OCI-LY1 (cell line): ENCODE results near the gene RFPL3.
"Not testable (repeated sequence)": the region's sequence is repeated elsewhere in the genome, so short reads cannot be mapped to it uniquely, and the experiment has no call there.

Experiments used
- H2AFZ ChIP-seq: fragments of 200-600 bp; sonication (generic), shearing (Covaris generic); 2 replicates; pipeline ENCODE4 v1.6.0; 2014; ENCODE audit warnings: antibody characterized with exemption, mild to moderate bottlenecking, low read length
- H3F3A ChIP-seq: fragments of 200-600 bp; sonication (generic), shearing (Covaris generic); 2 replicates; pipeline ENCODE4 v1.6.0; 2014; ENCODE audit warnings: mild to moderate bottlenecking, antibody characterized with exemption, low read length, moderate library complexity; ENCODE audit not compliant: insufficient read depth
- H3K27ac ChIP-seq: fragments of 200-600 bp; sonication (generic); 2 replicates; pipeline ENCODE4 v1.5.1; 2014; ENCODE audit warnings: low read length, mixed run types, mild to moderate bottlenecking, low read depth; ENCODE audit not compliant: poor library complexity, severe bottlenecking
- H3K27me3 ChIP-seq: fragments of 200-600 bp; sonication (generic); 2 replicates; pipeline ENCODE4 v1.6.0; 2014; ENCODE audit warnings: antibody characterized with exemption, mild to moderate bottlenecking, low read length, moderate library complexity; ENCODE audit not compliant: insufficient read depth
- H3K36me3 ChIP-seq: fragments of 200-600 bp; sonication (generic); 2 replicates; pipeline ENCODE4 v1.6.1; 2014; ENCODE audit warnings: mild to moderate bottlenecking, antibody characterized with exemption, low read length, moderate library complexity, mixed read lengths; ENCODE audit not compliant: insufficient read depth
- H3K4me1 ChIP-seq: fragments of 200-600 bp; sonication (generic); 2 replicates; pipeline ENCODE4 v1.5.1; 2014; ENCODE audit warnings: mild to moderate bottlenecking, low read length, moderate library complexity; ENCODE audit not compliant: insufficient read depth, severe bottlenecking
- H3K4me2 ChIP-seq: fragments of 200-600 bp; sonication (generic), shearing (Covaris generic); 2 replicates; pipeline ENCODE4 v1.6.1; 2014; ENCODE audit warnings: low read length
- H3K4me3 ChIP-seq: fragments of 200-600 bp; sonication (generic); 2 replicates; pipeline ENCODE4 v1.5.1; 2014; ENCODE audit warnings: low read length, low read depth, mild to moderate bottlenecking, mixed read lengths; ENCODE audit not compliant: poor library complexity, severe bottlenecking
- H3K79me2 ChIP-seq: fragments of 200-600 bp; shearing (Covaris generic); 2 replicates; pipeline ENCODE4 v1.6.1; 2016; ENCODE audit warnings: mixed run types, low read length, mixed read lengths; ENCODE audit not compliant: insufficient read depth
- H3K9ac ChIP-seq: fragments of 200-600 bp; sonication (generic), shearing (Covaris generic); 2 replicates; pipeline ENCODE4 v1.6.1; 2014; ENCODE audit warnings: mild to moderate bottlenecking, low read length, mixed read lengths
- H3K9me2 ChIP-seq: fragments of 200-600 bp; sonication (generic), shearing (Covaris generic); 2 replicates; pipeline ENCODE4 v1.6.1; 2014; ENCODE audit warnings: low read depth, mild to moderate bottlenecking, low read length, mixed read lengths
- H3K9me3 ChIP-seq: fragments of 200-600 bp; shearing (Covaris generic); 2 replicates; pipeline ENCODE4 v1.6.1; 2014; ENCODE audit warnings: low read length, mixed read lengths
- H4K20me1 ChIP-seq: fragments of 200-600 bp; sonication (generic), shearing (Covaris generic); 2 replicates; pipeline ENCODE4 v1.6.0; 2016; ENCODE audit warnings: mild to moderate bottlenecking, low read length; ENCODE audit not compliant: insufficient read depth
- EZH2 ChIP-seq: fragments of 200-600 bp; sonication (generic), shearing (Covaris generic); IDR thresholded peaks from 2 replicates; pipeline ENCODE4 v1.8.0; 2017; ENCODE audit warnings: borderline replicate concordance, mixed run types, mild to moderate bottlenecking, antibody characterized with exemption, low read length, moderate library complexity, mixed read lengths
- TF ChIP-seq, protein P1 (sequence below): fragments of 200-600 bp; sonication (generic), shearing (Covaris generic); IDR thresholded peaks from 2 replicates; pipeline ENCODE4 v1.5.1; 2017; ENCODE audit warnings: mild to moderate bottlenecking, antibody characterized with exemption, low read length, moderate library complexity, mixed read lengths

RFPL3 gene

DNA sequence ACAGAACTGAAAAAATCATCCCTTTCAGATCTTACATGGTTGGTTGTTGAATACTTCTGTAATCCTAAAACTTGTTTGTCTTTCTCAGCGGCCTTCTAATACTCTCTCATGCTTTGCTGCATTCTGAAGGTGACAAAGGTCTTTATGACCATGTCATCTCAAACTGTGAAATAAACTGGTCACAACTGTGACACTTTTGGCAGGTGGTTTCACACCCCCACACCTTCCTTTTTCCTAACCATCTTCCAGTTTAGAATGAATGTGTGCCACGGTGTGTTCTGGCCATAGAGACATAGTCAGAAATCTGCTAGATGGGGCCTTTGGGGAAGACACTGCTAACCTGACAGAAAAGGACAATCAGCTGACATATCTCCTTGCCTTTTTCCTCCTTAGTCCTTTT, 14.7 kb upstream of the RFPL3 start:
- TF ChIP-seq EZH2 = no peak
- TF ChIP-seq, protein P1, sequence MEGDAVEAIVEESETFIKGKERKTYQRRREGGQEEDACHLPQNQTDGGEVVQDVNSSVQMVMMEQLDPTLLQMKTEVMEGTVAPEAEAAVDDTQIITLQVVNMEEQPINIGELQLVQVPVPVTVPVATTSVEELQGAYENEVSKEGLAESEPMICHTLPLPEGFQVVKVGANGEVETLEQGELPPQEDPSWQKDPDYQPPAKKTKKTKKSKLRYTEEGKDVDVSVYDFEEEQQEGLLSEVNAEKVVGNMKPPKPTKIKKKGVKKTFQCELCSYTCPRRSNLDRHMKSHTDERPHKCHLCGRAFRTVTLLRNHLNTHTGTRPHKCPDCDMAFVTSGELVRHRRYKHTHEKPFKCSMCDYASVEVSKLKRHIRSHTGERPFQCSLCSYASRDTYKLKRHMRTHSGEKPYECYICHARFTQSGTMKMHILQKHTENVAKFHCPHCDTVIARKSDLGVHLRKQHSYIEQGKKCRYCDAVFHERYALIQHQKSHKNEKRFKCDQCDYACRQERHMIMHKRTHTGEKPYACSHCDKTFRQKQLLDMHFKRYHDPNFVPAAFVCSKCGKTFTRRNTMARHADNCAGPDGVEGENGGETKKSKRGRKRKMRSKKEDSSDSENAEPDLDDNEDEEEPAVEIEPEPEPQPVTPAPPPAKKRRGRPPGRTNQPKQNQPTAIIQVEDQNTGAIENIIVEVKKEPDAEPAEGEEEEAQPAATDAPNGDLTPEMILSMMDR = no peak
- no peak overlapping the region for H3K4me2 ChIP-seq
- H2AFZ ChIP-seq = no peak overlapping the region
- H3K27ac ChIP-seq = no peak overlapping the region
- H3K27me3 ChIP-seq = no peaks in the 10 kb centered on the region; the same call in 1 of the 2 replicates
- no peak overlapping the region for H3K9ac ChIP-seq
- H3K4me1 ChIP-seq = no peaks in the 10 kb centered on the region
- no peaks in the 10 kb centered on the region for H4K20me1 ChIP-seq
- H3K4me3 ChIP-seq = no peak overlapping the region
- no peaks in the 10 kb centered on the region for H3K9me2 ChIP-seq
- no peaks in the 10 kb centered on the region for H3K79me2 ChIP-seq
- H3K36me3 ChIP-seq = no peaks in the 10 kb centered on the region
- H3F3A ChIP-seq = no peaks in the 10 kb centered on the region
- H3K9me3 ChIP-seq = no peaks in the 10 kb centered on the region

DNA sequence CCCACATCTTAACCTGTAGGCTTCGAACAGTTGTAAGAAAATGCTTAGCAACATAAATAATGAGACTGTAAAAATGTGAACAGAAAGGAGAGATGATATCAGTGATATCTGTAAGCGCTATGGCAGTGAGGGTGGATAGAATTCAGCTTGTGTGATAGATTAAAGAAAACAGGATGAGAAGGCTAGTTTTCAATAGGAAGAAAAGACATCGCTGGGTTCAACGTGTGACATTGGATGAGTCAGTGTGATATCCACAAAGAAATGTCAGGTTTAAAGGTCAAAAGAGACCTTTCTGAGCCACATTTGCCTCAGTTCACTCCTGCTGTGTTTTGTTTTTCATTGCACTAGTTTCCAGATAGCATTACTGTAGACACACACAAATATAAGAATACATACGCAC, 13.7 kb upstream of the RFPL3 start:
- no peaks in the 10 kb centered on the region for H3K9me2 ChIP-seq
- no peaks in the 10 kb centered on the region for H3F3A ChIP-seq
- H3K9ac ChIP-seq = no peak overlapping the region
- no peaks in the 10 kb centered on the region for H4K20me1 ChIP-seq
- H3K79me2 ChIP-seq = no peaks in the 10 kb centered on the region
- H3K4me2 ChIP-seq = no peak overlapping the region
- no peaks in the 10 kb centered on the region; the same call in 1 of the 2 replicates for H3K27me3 ChIP-seq
- no peak overlapping the region for H3K4me3 ChIP-seq
- H3K36me3 ChIP-seq = no peaks in the 10 kb centered on the region
- H3K27ac ChIP-seq = no peak overlapping the region
- TF ChIP-seq, protein P1 = no peak
- no peak for TF ChIP-seq EZH2
- H3K9me3 ChIP-seq = no peaks in the 10 kb centered on the region
- no peak overlapping the region for H2AFZ ChIP-seq
- no peaks in the 10 kb centered on the region for H3K4me1 ChIP-seq

GRCh38 chr22:32348031-32348611, 9.5 kb upstream of the RFPL3 start:
- H3K4me2 ChIP-seq = no peak overlapping the region
- H4K20me1 ChIP-seq = no peaks in the 10 kb centered on the region
- no peaks in the 10 kb centered on the region for H3K36me3 ChIP-seq
- no peak overlapping the region for H2AFZ ChIP-seq
- no peaks in the 10 kb centered on the region for H3K9me2 ChIP-seq
- no peak overlapping the region for H3K27ac ChIP-seq
- H3K79me2 ChIP-seq = no peaks in the 10 kb centered on the region
- TF ChIP-seq EZH2 = no peak
- TF ChIP-seq, protein P1 = no peak
- no peak overlapping the region for H3K4me3 ChIP-seq
- H3K9me3 ChIP-seq = no peaks in the 10 kb centered on the region
- no peaks in the 10 kb centered on the region for H3F3A ChIP-seq
- H3K27me3 ChIP-seq = no peaks in the 10 kb centered on the region
- H3K9ac ChIP-seq = no peak overlapping the region
- no peaks in the 10 kb centered on the region for H3K4me1 ChIP-seq

- not testable (repeated sequence) for H3K9me3 ChIP-seq, H3K79me2 ChIP-seq, H3K9ac ChIP-seq, H3K4me2 ChIP-seq, H3K36me3 ChIP-seq, H4K20me1 ChIP-seq, H3K27me3 ChIP-seq, H3F3A ChIP-seq, H3K27ac ChIP-seq, H3K9me2 ChIP-seq, H3K4me3 ChIP-seq, H3K4me1 ChIP-seq, H2AFZ ChIP-seq
Observed at GRCh38 chr22:32351875-32352274, 5.8 kb upstream of the RFPL3 start.
